GM08714 (cell line): ENCODE results near the gene TMEM207.

Source experiments
- H3K4me3 ChIP-seq: fragments of 200-500 bp; sonication (Bioruptor generic); 2 replicates; pipeline ENCODE4 v1.5.1; 2014; ENCODE audit warnings: mild to moderate bottlenecking, low read length, inconsistent platforms
- ZNF274 ChIP-seq: IDR thresholded peaks from 2 replicates; pipeline ENCODE4 v1.6.1; 2012; ENCODE audit warnings: mild to moderate bottlenecking, low read depth, low read length

TMEM207 gene

GRCh38 chr3:190467922-190468321 lies 18.2 kb upstream of the TMEM207 start:
- no peak overlapping the region for H3K4me3 ChIP-seq
- no peak for TF ChIP-seq ZNF274

- no peak for TF ChIP-seq ZNF274
- H3K4me3 ChIP-seq, result no peak overlapping the region
Measured at GRCh38 chr3:190458040-190458439, 8.3 kb upstream of the TMEM207 start.

- H3K4me3 ChIP-seq, result no peak overlapping the region
- TF ChIP-seq ZNF274, result no peak
Measured at GRCh38 chr3:190456770-190457169, 7.1 kb upstream of the TMEM207 start.

- no peak overlapping the region for H3K4me3 ChIP-seq
- no peak for TF ChIP-seq ZNF274
Measured at GRCh38 chr3:190455828-190456227, 6.1 kb upstream of the TMEM207 start.

GRCh38 chr3:190448256-190448655 lies 1.4 kb downstream of the TMEM207 start:
- no peak for TF ChIP-seq ZNF274
- no peak overlapping the region for H3K4me3 ChIP-seq

- TF ChIP-seq ZNF274, result no peak
- H3K4me3 ChIP-seq, result no peak overlapping the region
Measured at GRCh38 chr3:190446573-190447279, 3.0 kb downstream of the TMEM207 start.

GRCh38 chr3:190444576-190445145 lies 5.0 kb downstream of the TMEM207 start:
- TF ChIP-seq ZNF274, result no peak
- no peak overlapping the region for H3K4me3 ChIP-seq

GRCh38 chr3:190444006-190444405 lies 5.7 kb downstream of the TMEM207 start:
- TF ChIP-seq ZNF274, result no peak
- no peak overlapping the region for H3K4me3 ChIP-seq

- no peak for TF ChIP-seq ZNF274
- no peak overlapping the region for H3K4me3 ChIP-seq
Measured at GRCh38 chr3:190443257-190443656, 6.4 kb downstream of the TMEM207 start.

- H3K4me3 ChIP-seq, result no peak overlapping the region
- TF ChIP-seq ZNF274, result no peak
Measured at GRCh38 chr3:190442240-190442639, 7.5 kb downstream of the TMEM207 start.

- TF ChIP-seq ZNF274, result no peak
- no peak overlapping the region for H3K4me3 ChIP-seq
Measured at GRCh38 chr3:190436331-190436730, 13.4 kb downstream of the TMEM207 start.

GRCh38 chr3:190435618-190436017 lies 14.1 kb downstream of the TMEM207 start:
- no peak for TF ChIP-seq ZNF274
- no peak overlapping the region for H3K4me3 ChIP-seq

- no peak overlapping the region for H3K4me3 ChIP-seq
- TF ChIP-seq ZNF274, result no peak
Measured at GRCh38 chr3:190433626-190434025, 16.1 kb downstream of the TMEM207 start.

GRCh38 chr3:190432216-190432615 lies 17.5 kb downstream of the TMEM207 start:
- TF ChIP-seq ZNF274, result no peak
- H3K4me3 ChIP-seq, result no peak overlapping the region

- no peak overlapping the region for H3K4me3 ChIP-seq
- no peak for TF ChIP-seq ZNF274
Measured at GRCh38 chr3:190430906-190431305, 18.8 kb downstream of the TMEM207 start.

GRCh38 chr3:190429681-190430080 lies 20.0 kb downstream of the TMEM207 start:
- no peak for TF ChIP-seq ZNF274
- H3K4me3 ChIP-seq, result no peak overlapping the region
